Body of pancreas (tissue), 4 donors: ENCODE measurements around the gene CRYBG3. TPM values are rescaled to one million over a fixed set of nuclear protein-coding genes. Genes with fewer than 3 reads are reported as not detected.

ENCODE experiments used
- ATAC-seq: fragments of 150-250 bp; one replicate; pipeline ENCODE4 v1.9.1; 2016
- DNase-seq, 4 donors: peaks; one replicate each; pipeline ENCODE4 v3.0.0-alpha.2; 2019
- H3K27ac ChIP-seq, 4 donors: fragments of 200-600 bp; sonication (generic); 1 replicate in 3 of 4; 2 replicates in 1 of 4; pipeline versions ENCODE4 v1.5.1 to v1.6.1; 2016 to 2019; ENCODE audit warnings: mild to moderate bottlenecking in 1 of 4, mixed read lengths in 1 of 4, moderate library complexity in 1 of 4
- H3K27me3 ChIP-seq, 2 donors: fragments of 200-600 bp; sonication (generic); one replicate each; pipeline ENCODE4 v1.6.0; 2016; ENCODE audit warnings: mild to moderate bottlenecking in 1 of 2
- H3K36me3 ChIP-seq, 2 donors: fragments of 200-600 bp; sonication (generic); replicated peaks in 1 of 2; 2 replicates each; pipeline ENCODE4 v1.5.1; 2016; ENCODE audit warnings: low read depth in 2 of 2; ENCODE audit not compliant: insufficient read depth in 1 of 2
- H3K4me1 ChIP-seq: fragments of 200-600 bp; sonication (generic); one replicate; pipeline ENCODE4 v1.6.0; 2016
- H3K4me3 ChIP-seq, 2 donors: fragments of 200-600 bp; sonication (generic); 1 replicate in 1 of 2; 2 replicates in 1 of 2; pipeline ENCODE4 v1.5.1; 2016 to 2019
- H3K9me3 ChIP-seq, 3 donors: fragments of 200-600 bp; sonication (generic); 1 replicate in 2 of 3; 2 replicates in 1 of 3; pipeline ENCODE4 v1.5.1; 2016
- CTCF ChIP-seq, 7 experiments: fragments of 450-650 bp in 4 of 7; fragments of 200-600 bp in 3 of 7; sonication (generic) in 3 of 7; IDR thresholded peaks; one replicate each; pipeline ENCODE4 v1.5.1; 2016 to 2019; ENCODE audit warnings: antibody characterized with exemption in 7 of 7
- POLR2A ChIP-seq, 3 donors: fragments of 450-650 bp; IDR thresholded peaks; one replicate each; pipeline ENCODE4 v1.6.1; 2016; ENCODE audit warnings: antibody characterized with exemption in 3 of 3, mild to moderate bottlenecking in 2 of 3
- WGBS, 2 donors: methylation state at CpG; one replicate each; pipeline ENCODE4 v1.1.5; 2017; 5-methylcytosine and 5-hydroxymethylcytosine counted together
- intact Hi-C: fragments of 100-400 bp; cut with DNase I; formaldehyde crosslinking; loops from one replicate; pipeline ENCODE4 v1.15.1; 2023
- total RNA-seq, 2 donors: library from RNA; depleted of rRNA; stranded (reverse); fragments of >200 nt; gene quantifications; one replicate each; pipeline ENCODE4 v1.1.0, GENCODE V29; 2016

CRYBG3 gene
- total RNA-seq, 2 donors from 2014 or later = 14.5 to 17.1 TPM

GRCh38 chr3:97927704-97928103 lies 105.9 kb downstream of the CRYBG3 start:
- ATAC-seq = no peak
- Histone ChIP-seq H3K27ac (no peak overlapping the region), H3K4me1 (no peaks in the 10 kb centered on the region), H3K4me3 (no peak overlapping the region), H3K27me3 (no peaks in the 10 kb centered on the region), H3K9me3 (no peaks in the 10 kb centered on the region), H3K36me3 (peaks cover 0 to 7% of the 10 kb centered on the region in 2 donors)
- DNase-seq = no peak
- intact Hi-C loops = no loop called here
- TF ChIP-seq POLR2A (IDR thresholded peaks at IDR 0.05) (no peak), CTCF (IDR thresholded peaks at IDR 0.05) (no peak)

- Histone ChIP-seq H3K36me3 (peaks cover 0 to 9% of the 10 kb centered on the region in 2 donors), H3K27ac (no peak overlapping the region), H3K4me1 (no peaks in the 10 kb centered on the region), H3K27me3 (no peaks in the 10 kb centered on the region), H3K9me3 (no peaks in the 10 kb centered on the region), H3K4me3 (no peak overlapping the region)
- ATAC-seq = no peak
- intact Hi-C loops = no loop called here
- TF ChIP-seq CTCF (IDR thresholded peaks at IDR 0.05) (no peak), POLR2A (IDR thresholded peaks at IDR 0.05) (no peak)
- no peak for DNase-seq
- 89 to 90% methylated on average over 4 of the region's 4 CpGs for WGBS, 2 donors
These were observed 107.2 kb downstream of the CRYBG3 start for GRCh38 chr3:97928986-97929385.

- Histone ChIP-seq H3K4me1 (no peaks in the 10 kb centered on the region), H3K27me3 (no peaks in the 10 kb centered on the region), H3K9me3 (no peaks in the 10 kb centered on the region), H3K27ac (no peak overlapping the region), H3K4me3 (no peak overlapping the region), H3K36me3 (peaks cover 0 to 11% of the 10 kb centered on the region in 2 donors)
- DNase-seq (no peak), ATAC-seq (no peak)
- intact Hi-C loops = no loop called here
- no peak for TF ChIP-seq POLR2A (IDR thresholded peaks at IDR 0.05)
- TF ChIP-seq CTCF (IDR thresholded peaks at IDR 0.05) = no peak
These were observed 108.2 kb downstream of the CRYBG3 start for GRCh38 chr3:97930018-97930417.

GRCh38 chr3:97931218-97931617 lies 109.4 kb downstream of the CRYBG3 start:
- ATAC-seq (no peak), DNase-seq (no peak)
- H3K9me3 ChIP-seq = no peaks in the 10 kb centered on the region
- H3K27ac ChIP-seq = no peak overlapping the region
- TF ChIP-seq CTCF (IDR thresholded peaks at IDR 0.05) (no peak), POLR2A (IDR thresholded peaks at IDR 0.05) (no peak)
- 46 to 50% methylated on average over 2 of the region's 2 CpGs for WGBS, 2 donors
- intact Hi-C loops = no loop called here
- no peaks in the 10 kb centered on the region for H3K27me3 ChIP-seq
- H3K4me3 ChIP-seq = no peak overlapping the region
- H3K4me1 ChIP-seq = no peaks in the 10 kb centered on the region
- peaks cover 0 to 11% of the 10 kb centered on the region in 2 donors for H3K36me3 ChIP-seq

- 77 to 84% methylated on average over 4 of the region's 4 CpGs for WGBS, 2 donors
- Histone ChIP-seq H3K4me1 (no peaks in the 10 kb centered on the region), H3K9me3 (no peaks in the 10 kb centered on the region), H3K4me3 (no peak overlapping the region), H3K27me3 (no peaks in the 10 kb centered on the region), H3K36me3 (peaks cover 0 to 11% of the 10 kb centered on the region in 2 donors), H3K27ac (no peak overlapping the region)
- no peak for TF ChIP-seq POLR2A (IDR thresholded peaks at IDR 0.05)
- no peak for TF ChIP-seq CTCF (IDR thresholded peaks at IDR 0.05)
- no peak for DNase-seq
- ATAC-seq = peak; percentile 33
- intact Hi-C loops = no loop called here
These were observed 110.6 kb downstream of the CRYBG3 start for GRCh38 chr3:97932387-97932801.
